Hepatocyte (in vitro differentiated cells): Measurements from ENCODE around the gene CNPPD1.

Experiments used
- EZH2phosphoT487 ChIP-seq: fragments of 200-600 bp; sonication (generic); IDR thresholded peaks from one replicate; pipeline ENCODE4 v1.6.1; 2018; ENCODE audit warnings: antibody characterized with exemption, mild to moderate bottlenecking, low read depth, moderate library complexity; ENCODE audit not compliant: unreplicated experiment, severe bottlenecking
- TF ChIP-seq, protein P1 (sequence below): fragments of 200-600 bp; sonication (generic); IDR thresholded peaks from 2 replicates; pipeline ENCODE4 v1.5.1; 2016; ENCODE audit warnings: antibody characterized with exemption, mild to moderate bottlenecking; ENCODE audit not compliant: poor library complexity

DNA sequence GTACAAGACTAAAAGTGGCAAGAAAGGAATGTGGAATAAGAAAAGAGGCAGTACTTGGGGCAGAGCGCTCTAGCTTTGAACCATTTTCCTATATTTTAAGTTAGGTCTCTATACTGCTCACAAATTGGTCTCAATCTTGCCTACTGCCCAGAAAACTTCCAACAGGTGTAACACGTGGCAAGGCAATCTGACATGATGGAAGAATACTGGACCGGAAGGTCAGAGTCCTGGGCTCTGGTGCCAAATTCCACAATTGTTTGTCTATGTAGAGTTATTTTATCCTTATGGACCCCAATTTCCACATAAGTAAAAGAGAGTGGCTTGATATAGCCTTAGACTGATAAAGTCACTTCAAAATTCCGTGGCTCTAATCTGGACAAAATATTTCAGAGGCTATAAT is 45.0 kb downstream of the CNPPD1 start:
- TF ChIP-seq, protein P1, sequence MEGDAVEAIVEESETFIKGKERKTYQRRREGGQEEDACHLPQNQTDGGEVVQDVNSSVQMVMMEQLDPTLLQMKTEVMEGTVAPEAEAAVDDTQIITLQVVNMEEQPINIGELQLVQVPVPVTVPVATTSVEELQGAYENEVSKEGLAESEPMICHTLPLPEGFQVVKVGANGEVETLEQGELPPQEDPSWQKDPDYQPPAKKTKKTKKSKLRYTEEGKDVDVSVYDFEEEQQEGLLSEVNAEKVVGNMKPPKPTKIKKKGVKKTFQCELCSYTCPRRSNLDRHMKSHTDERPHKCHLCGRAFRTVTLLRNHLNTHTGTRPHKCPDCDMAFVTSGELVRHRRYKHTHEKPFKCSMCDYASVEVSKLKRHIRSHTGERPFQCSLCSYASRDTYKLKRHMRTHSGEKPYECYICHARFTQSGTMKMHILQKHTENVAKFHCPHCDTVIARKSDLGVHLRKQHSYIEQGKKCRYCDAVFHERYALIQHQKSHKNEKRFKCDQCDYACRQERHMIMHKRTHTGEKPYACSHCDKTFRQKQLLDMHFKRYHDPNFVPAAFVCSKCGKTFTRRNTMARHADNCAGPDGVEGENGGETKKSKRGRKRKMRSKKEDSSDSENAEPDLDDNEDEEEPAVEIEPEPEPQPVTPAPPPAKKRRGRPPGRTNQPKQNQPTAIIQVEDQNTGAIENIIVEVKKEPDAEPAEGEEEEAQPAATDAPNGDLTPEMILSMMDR: no peak
- TF ChIP-seq EZH2phosphoT487: no peak
